Measurements from ENCODE around the gene VWA7.
A peak's percentile ranks its signal among the peaks of the same experiment; 100 is the strongest.

Gene VWA7

GRCh38 chr6:31791324-31792089 is 14.4 kb upstream of the VWA7 start:
- CTCF ChIA-PET, result interaction anchor here (0.6 to 1.9 kb wide), 20 partner anchors 10 to 107 kb away, joined by 3 to 12 read pairs (median 4); partner anchors contain the start of genes DDAH2, LSM2, MSH5 and VWA7
- DNase-seq (ENCODE audit: extremely low spot score), result peak; percentile 53
- POLR2A ChIA-PET, result interaction anchor here (1.2 kb wide), 1 partner anchor 15 kb away, joined by 3 read pairs; the partner anchor contains the start of gene LSM2
- TF ChIP-seq CTCF (IDR thresholded peaks at IDR 0.05; ENCODE audit: control extremely low read depth, extremely low read depth, low read depth, missing control alignments), result peak; percentile 60

DNA sequence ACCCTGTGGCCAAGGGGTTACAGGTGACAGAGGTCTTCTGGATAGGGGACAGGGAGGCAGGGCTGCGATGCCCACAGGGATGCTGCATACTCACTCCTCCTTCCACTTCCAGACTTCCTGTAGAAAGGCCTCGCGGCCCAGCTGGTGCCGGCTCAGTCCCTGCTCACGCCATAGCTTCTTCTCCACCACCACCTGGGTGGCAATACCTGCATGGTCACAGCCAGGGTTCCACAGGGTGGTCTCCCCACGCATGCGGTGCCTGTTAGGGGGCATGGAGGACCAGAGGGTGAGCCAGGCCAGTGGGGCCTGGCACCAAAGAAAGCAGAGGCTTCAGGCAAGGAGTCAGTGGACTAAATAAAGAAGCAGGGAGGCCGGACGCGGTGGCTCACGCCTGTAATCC is 8.3 kb upstream of the VWA7 start:
- ChIA-PET POLR2A (no interaction called here), CTCF (interaction anchor here (1.0 to 7.2 kb wide), 6 partner anchors 8 to 44 kb away, joined by 3 to 41 read pairs (median 5); partner anchors contain the start of gene VWA7)
- no peak for DNase-seq (ENCODE audit: extremely low spot score)
- TF ChIP-seq CTCF (IDR thresholded peaks at IDR 0.05; ENCODE audit: control extremely low read depth, extremely low read depth, low read depth, missing control alignments), result no peak

DNA sequence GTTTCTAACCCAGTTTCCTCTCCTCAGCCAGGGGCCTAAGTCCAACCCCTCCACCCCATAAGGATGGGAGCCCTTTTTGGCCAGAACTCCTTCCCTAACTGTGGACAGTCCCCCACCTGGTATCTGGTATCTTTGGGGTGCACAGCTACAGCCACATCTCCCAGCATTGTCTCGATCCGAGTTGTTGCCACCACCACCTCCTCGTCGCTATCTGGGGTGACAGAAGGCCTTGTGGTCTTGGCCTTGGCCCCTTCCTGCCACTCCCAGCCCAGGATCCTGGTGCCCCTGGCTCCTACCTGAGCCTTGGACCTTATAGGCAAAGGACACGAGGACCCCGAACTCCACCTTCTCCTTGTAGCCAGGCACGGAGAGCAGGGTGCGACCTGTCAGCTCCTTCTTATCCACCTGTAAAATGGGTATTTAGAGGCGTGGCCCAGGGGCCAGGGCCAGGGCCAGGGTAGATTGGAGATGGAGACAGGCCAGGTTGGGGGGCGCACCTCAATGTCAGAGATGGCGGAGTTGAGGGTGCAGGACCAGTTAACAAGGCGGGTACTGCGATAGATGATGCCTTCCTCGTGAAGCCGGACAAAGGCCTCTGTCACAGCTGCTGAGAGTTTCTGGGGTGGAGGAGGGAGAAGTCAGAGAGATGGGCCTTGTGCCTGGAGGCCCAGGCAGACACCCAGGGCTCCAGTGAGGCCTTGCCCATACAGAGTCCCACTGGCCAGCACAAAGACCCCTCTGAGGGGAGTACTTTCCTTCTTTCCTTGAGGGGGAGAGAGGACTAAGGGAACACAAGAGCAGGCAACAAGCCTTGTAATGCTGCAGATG is 7.2 kb upstream of the VWA7 start:
- no peak for TF ChIP-seq CTCF (IDR thresholded peaks at IDR 0.05; ENCODE audit: control extremely low read depth, extremely low read depth, low read depth, missing control alignments)
- ChIA-PET CTCF (interaction anchor here (1.3 to 7.2 kb wide), 3 partner anchors 10 to 15 kb away, joined by 4 to 41 read pairs (median 10); no protein-coding TSS in a partner anchor), POLR2A (no interaction called here)
- no peak for DNase-seq (ENCODE audit: extremely low spot score)

DNA sequence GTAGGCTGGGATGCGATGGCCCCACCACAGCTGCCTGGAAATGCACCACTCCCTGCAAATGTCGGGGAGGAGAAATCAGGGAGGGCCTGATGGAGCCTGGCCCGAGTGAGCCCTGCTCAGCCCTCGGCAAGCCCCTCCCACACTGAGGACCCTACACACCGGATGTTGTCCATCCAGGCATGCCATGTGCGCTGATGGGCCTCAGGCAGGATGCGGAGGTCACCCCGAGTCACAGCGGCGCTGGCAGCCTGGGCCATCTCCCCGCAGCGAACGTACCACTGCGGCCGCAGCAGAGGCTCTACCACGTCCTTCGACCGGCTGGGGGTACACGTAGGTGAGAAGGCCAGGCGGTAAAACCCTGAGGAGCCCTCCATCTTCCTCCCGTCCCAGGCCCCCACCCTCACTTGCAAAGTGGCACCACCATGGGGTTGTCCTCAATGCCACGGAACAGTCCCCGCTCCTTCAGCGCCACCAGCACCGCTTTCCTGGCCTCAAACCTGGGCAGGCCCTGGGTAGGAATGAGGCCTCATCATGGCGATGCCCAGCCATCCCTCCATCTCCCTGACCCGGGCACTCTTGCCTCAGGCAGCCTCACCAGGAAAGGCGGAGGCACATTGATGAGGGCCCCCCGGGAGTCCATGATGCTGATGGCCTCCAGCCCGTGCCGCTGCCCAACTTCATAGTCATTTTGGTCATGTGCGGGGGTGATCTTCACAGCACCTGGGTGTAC is 5.2 kb upstream of the VWA7 start:
- TF ChIP-seq CTCF (IDR thresholded peaks at IDR 0.05; ENCODE audit: control extremely low read depth, extremely low read depth, low read depth, missing control alignments), result no peak
- no peak for DNase-seq (ENCODE audit: extremely low spot score)
- ChIA-PET POLR2A (no interaction called here), CTCF (interaction anchor here (1.9 to 7.2 kb wide), 4 partner anchors 8 to 13 kb away, joined by 9 to 41 read pairs (median 20); no protein-coding TSS in a partner anchor)

DNA sequence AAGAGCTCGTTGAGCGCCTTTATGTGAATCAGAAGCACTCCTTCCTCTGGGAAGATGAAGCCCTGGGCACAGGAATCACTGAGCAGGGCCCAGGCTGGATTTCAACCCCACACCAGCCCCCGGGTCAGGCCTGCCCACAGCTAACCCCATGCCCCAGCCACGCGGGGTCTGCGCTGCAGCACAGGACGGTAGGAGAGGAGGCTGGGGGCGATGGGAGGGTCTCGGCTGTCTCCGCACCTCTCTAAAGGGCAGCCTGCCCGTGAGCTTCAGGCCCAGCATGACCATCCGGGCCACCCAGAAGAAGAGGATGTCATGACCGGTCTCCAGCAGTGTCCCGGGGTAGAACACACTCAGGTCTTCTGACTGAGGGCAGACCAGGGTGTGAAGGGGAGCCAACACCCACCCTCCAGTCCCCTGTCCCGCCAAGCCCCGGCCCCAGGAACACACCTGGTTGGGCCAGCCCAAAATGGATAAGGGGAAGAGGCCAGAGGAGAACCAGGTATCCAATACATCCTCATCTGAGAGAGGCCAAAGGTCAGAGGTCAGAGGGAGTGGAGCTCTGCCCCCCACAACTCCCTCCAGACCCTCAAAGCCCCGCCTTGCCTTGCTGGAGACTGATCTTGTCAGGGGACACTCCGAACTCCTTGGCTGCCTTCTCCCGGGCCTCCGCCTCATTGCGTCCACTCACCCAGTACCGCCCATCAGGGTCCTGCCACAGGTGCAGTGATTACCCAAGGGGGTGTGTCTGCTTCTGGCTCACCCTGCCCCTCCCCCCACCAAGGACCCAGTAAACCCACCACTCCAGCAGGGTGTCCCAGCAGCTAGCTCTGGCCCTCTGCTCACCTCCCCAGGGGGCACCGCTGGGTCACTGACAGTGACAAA is 4.4 kb upstream of the VWA7 start:
- TF ChIP-seq CTCF (IDR thresholded peaks at IDR 0.05; ENCODE audit: control extremely low read depth, extremely low read depth, low read depth, missing control alignments), result no peak
- ChIA-PET CTCF (interaction anchor here (1.0 to 4.6 kb wide), 3 partner anchors 10 to 15 kb away, joined by 5 to 31 read pairs (median 9); partner anchors contain the start of gene VARS1), POLR2A (interaction anchor here (0.8 kb wide), 1 partner anchor 12 kb away, joined by 3 read pairs; no protein-coding TSS in a partner anchor)
- no peak for DNase-seq (ENCODE audit: extremely low spot score)

Measured in GM10248 (cell line).